ENCODE measurements around the gene NUBPL.

GRCh38 chr14:31702130-31702529, 140.9 kb downstream of the NUBPL start:
- no peak for TF ChIP-seq CTCF (IDR thresholded peaks at IDR 0.05)
- TF ChIP-seq POLR2A (IDR thresholded peaks at IDR 0.05): no peak
